T-helper 17 cell (primary cell): ENCODE data around the gene CDK10. TPM values are rescaled to one million over a fixed set of nuclear protein-coding genes. Genes with fewer than 3 reads are reported as not detected.

Experiments used
- total RNA-seq, 4 donors: library from RNA in 2 of 4; stranded (reverse) in 2 of 4; gene quantifications; one replicate each; pipeline ENCODE4 v1.2.3 and lab custom pipeline; 2022 to 2026

CDK10 gene
- total RNA-seq, 2 donors from 2014 or later, result 83.0 to 86.0 TPM

Other genes starting within 250 kb of the CDK10 start
- gene ANKRD11, start 196.1 kb upstream of the CDK10 start, total RNA-seq, result 100 to 1,000 TPM; 197 to 251 TPM
- gene SPG7, start 178.3 kb upstream of the CDK10 start, total RNA-seq, result 100 to 1,000 TPM; 140 to 154 TPM
- gene RPL13, start 126.0 kb upstream of the CDK10 start, total RNA-seq, result 1,000 to 10,000 TPM; 4,192 to 4,476 TPM
- gene CPNE7, start 110.9 kb upstream of the CDK10 start, total RNA-seq, result 1 to 10 TPM; 4.7 to 8.2 TPM
- not detected for gene DPEP1, start 73.0 kb upstream of the CDK10 start, total RNA-seq
- gene CHMP1A, start 29.0 kb upstream of the CDK10 start, total RNA-seq, result 10 to 100 TPM; 75.3 to 76.9 TPM
- 10 to 100 TPM in 1 of 2 donors, 1 to 10 TPM in 1; 8.3 to 10.1 TPM for gene SPATA33, start 28.9 kb upstream of the CDK10 start, total RNA-seq
- 10 to 100 TPM; 20.6 to 30.8 TPM for gene SPATA2L, start 15.0 kb downstream of the CDK10 start, total RNA-seq
- gene VPS9D1, start 34.2 kb downstream of the CDK10 start, total RNA-seq, result 10 to 100 TPM; 18.8 to 23.2 TPM
- gene ZNF276, start 34.8 kb downstream of the CDK10 start, total RNA-seq, result 100 to 1,000 TPM; 103 to 104 TPM
- gene FANCA, start 130.0 kb downstream of the CDK10 start, total RNA-seq, result 10 to 100 TPM; 10.7 to 12.7 TPM
- 1 to 10 TPM; 1.3 to 3.3 TPM for gene SPIRE2, start 141.8 kb downstream of the CDK10 start, total RNA-seq
- 100 to 1,000 TPM; 393 to 428 TPM for gene TCF25, start 186.9 kb downstream of the CDK10 start, total RNA-seq
- gene MC1R, start 232.2 kb downstream of the CDK10 start, total RNA-seq, result 10 to 100 TPM; 10.1 to 13.8 TPM
- gene TUBB3, start 236.7 kb downstream of the CDK10 start, total RNA-seq, result under 1 TPM; 0.52 to 0.96 TPM